OCI-LY7 (cell line): ENCODE results near the gene ASIC2.

Experiments used
- CTCF ChIP-seq: fragments of 200-600 bp; sonication (generic); conservative IDR thresholded peaks from 2 replicates; pipeline ENCODE4 v1.5.1; 2014; ENCODE audit warnings: mild to moderate bottlenecking, antibody characterized with exemption, low read length, moderate library complexity, mixed read lengths
- EZH2phosphoT487 ChIP-seq: fragments of 200-600 bp; sonication (generic); IDR thresholded peaks from 2 replicates; pipeline ENCODE4 v1.6.1; 2018; ENCODE audit warnings: low read depth, borderline replicate concordance, mild to moderate bottlenecking, mixed run types, antibody characterized with exemption, low read length, moderate library complexity, mixed read lengths

- TF ChIP-seq CTCF (no peak), EZH2phosphoT487 (no peak)
Measured at GRCh38 chr17:33258296-33258695, 34.8 kb downstream of the ASIC2 start.
